Right cardiac atrium (tissue), 5 donors: ENCODE data around the gene NGRN. TPM values are rescaled to one million over a fixed set of nuclear protein-coding genes. Genes with fewer than 3 reads are reported as not detected.
"Not testable (repeated sequence)": the region's sequence is repeated elsewhere in the genome, so short reads cannot be mapped to it uniquely, and the experiment has no call there.

Experiments
- ATAC-seq, 2 donors: fragments of 200-7000 bp; cut with Tn5 transposase; one replicate each; pipeline versions ENCODE4 v1.8.0 to v1.9.1; 2020; ENCODE audit warnings: moderate library complexity in 2 of 2, mild to moderate bottlenecking in 1 of 2
- DNase-seq, 3 donors: peaks; one replicate each; pipeline ENCODE4 v3.0.0-alpha.2; 2020
- H3K27ac ChIP-seq: one replicate; pipeline ENCODE4 v1.5.1; 2013; ENCODE audit warnings: mild to moderate bottlenecking, low read length, control low read depth, moderate library complexity
- H3K27me3 ChIP-seq: one replicate; pipeline ENCODE4 v1.6.1; 2013; ENCODE audit not compliant: control insufficient read depth, insufficient read depth
- H3K4me1 ChIP-seq: one replicate; pipeline ENCODE4 v1.6.1; 2013; ENCODE audit warnings: low read length; ENCODE audit not compliant: control insufficient read depth, insufficient read depth
- H3K4me3 ChIP-seq: one replicate; pipeline ENCODE4 v1.5.1; 2013; ENCODE audit warnings: low read length, control low read depth
- H3K9me3 ChIP-seq: one replicate; pipeline ENCODE4 v1.6.1; 2013; ENCODE audit warnings: low read length; ENCODE audit not compliant: control insufficient read depth
- WGBS: extraction: QIAGEN DNeasy Blood & Tissue Kit; methylation state at CpG from one replicate; pipeline ENCODE4 v1.1.7; 2013; 5-methylcytosine and 5-hydroxymethylcytosine counted together
- intact Hi-C, 4 donors: fragments of 100-400 bp; cut with DNase I; formaldehyde crosslinking; loops; one replicate each; pipeline versions ENCODE4 v1.11.0 to v1.14.0; 2022 to 2023
- polyA plus RNA-seq: library from polyadenylated mRNA; stranded (reverse); fragments of 200-250 nt; gene quantifications from one replicate; pipeline ENCODE4 v1.2.3, GENCODE V29; 2013
- total RNA-seq, 4 donors: library from RNA; stranded (reverse); fragmentation: NEBNext Ultra II Directional; extraction: Animal tissue kit (Norgen Biotek cat#: 25700); gene quantifications; one replicate each; pipeline ENCODE4 v1.2.1, GENCODE V29; 2021
- donor health status: healthy with polysubstance abuse.
- donor health status: DM: no; HTN: yes; CAD: no.
- donor health status: DM: no; HTN: no; CAD: no.
- donor health status: DM: no; HTN: yes; CAD: no; lungs with severe emphysema.
- donor health status: DM: yes; HTN: yes; CAD: no.

NGRN gene
- total and polyA plus RNA-seq, 5 donors, result 135 to 163 (median 155) TPM

- ATAC-seq, result no peak
- H3K27ac ChIP-seq, result no peak overlapping the region
- no peaks in the 10 kb centered on the region for H3K9me3 ChIP-seq
- H3K4me1 ChIP-seq, result no peaks in the 10 kb centered on the region
- no peak for DNase-seq
- no peaks in the 10 kb centered on the region for H3K27me3 ChIP-seq
- intact Hi-C loops, result no loop called here
- WGBS, result 86% methylated on average over 6 of the region's 6 CpGs
- no peak overlapping the region for H3K4me3 ChIP-seq
These were observed 22.5 kb downstream of the NGRN start for GRCh38 chr15:90287946-90288345.

- Histone ChIP-seq H3K27me3 (no peaks in the 10 kb centered on the region), H3K9me3 (no peaks in the 10 kb centered on the region), H3K4me3 (no peak overlapping the region), H3K27ac (no peak overlapping the region), H3K4me1 (peaks cover 3% of the 10 kb centered on the region)
- no peak for DNase-seq
- WGBS, result 82% methylated on average over 16 of the region's 16 CpGs
- ATAC-seq, result no peak
- intact Hi-C loops, result no loop called here
These were observed 26.3 kb downstream of the NGRN start for GRCh38 chr15:90291679-90292356.

DNA sequence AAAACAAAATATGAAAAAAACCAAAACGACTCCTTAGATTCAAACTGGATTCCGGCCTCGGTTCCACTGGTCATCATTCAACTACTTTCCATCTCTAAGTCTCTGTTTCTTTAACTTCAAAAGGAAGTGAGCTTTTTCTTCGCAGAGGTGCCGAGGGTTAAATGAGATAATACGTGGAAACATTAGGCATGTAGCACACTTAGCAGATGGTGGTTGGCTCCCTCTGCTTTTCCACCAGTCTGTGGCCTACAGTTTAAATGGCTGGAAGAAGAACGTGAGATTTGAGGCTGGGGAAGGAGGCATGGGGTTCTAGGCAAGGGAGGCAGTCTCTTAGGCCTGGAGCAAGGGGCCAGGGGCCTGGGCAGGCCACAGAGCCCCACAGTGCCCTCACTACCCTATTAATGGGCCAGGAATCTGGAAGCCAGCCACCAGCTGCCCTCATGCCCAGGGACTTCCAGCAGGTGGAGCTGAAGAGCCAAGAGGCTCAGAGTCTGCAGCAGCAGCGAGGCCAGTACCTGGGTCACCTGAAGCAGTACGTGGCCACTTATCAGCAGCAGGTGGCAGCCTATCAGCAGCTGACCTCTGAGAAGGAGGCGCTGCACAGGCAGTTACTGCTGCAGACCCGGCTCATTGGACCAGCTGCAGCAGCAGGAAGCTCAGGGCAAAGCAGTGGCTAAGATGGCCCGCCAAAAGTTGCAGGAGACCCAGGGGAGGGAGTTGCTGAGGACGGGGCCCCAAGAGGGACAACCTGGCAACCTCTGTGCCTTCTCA is 27.8 kb downstream of the NGRN start:
- H3K4me3 ChIP-seq, H3K9me3 ChIP-seq, H3K4me1 ChIP-seq, H3K27me3 ChIP-seq, H3K27ac ChIP-seq, intact Hi-C loops: not testable (repeated sequence)
- peak; percentile 21 to 57 for ATAC-seq
- WGBS, result 53% methylated on average over 13 of the region's 13 CpGs
- peak; percentile 66 to 88 (median 82) for DNase-seq

- 71% methylated on average over 6 of the region's 6 CpGs for WGBS
- no peak for ATAC-seq
- Histone ChIP-seq H3K4me1 (peaks cover 3% of the 10 kb centered on the region), H3K9me3 (no peaks in the 10 kb centered on the region), H3K27ac (no peak overlapping the region), H3K4me3 (no peak overlapping the region), H3K27me3 (no peaks in the 10 kb centered on the region)
- intact Hi-C loops, result no loop called here
- DNase-seq, result no peak
These were observed 28.7 kb downstream of the NGRN start for GRCh38 chr15:90294159-90294558.

DNA sequence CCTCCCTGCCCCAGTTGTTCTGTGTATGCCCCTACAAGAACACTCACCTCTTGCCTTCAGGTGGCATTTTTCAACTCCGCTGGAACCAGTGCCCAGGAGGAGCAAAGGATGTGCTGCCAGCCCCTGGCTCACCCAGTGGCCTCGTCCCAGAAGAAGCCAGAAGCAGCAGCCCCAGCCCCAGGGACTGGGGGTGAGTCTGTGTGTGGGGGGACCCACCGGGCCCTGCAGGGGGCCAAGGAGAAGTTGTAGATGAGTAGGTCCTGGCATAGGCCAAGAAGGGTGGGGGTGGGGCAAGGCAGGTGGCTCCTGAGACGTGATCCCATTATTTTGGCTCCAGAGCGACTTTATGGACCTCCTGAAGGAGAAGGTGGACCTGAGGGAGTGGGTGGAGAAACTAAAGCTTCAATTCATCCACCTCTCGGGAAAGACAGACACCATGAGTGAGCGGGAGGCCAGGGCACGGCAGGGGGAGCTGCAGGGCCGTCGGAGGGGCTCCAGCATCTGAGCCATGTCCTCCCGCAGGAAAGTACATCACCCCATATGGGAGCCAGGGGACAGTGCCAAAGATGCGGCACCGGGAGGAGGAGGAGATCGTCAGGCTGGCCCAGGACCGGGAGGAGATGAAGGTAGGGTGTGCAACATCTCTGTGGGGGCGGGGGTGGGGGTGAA is 29.3 kb downstream of the NGRN start:
- H3K4me3 ChIP-seq, result no peak overlapping the region
- intact Hi-C loops, result no loop called here
- ATAC-seq, result peak; percentile 31 to 42

DNA sequence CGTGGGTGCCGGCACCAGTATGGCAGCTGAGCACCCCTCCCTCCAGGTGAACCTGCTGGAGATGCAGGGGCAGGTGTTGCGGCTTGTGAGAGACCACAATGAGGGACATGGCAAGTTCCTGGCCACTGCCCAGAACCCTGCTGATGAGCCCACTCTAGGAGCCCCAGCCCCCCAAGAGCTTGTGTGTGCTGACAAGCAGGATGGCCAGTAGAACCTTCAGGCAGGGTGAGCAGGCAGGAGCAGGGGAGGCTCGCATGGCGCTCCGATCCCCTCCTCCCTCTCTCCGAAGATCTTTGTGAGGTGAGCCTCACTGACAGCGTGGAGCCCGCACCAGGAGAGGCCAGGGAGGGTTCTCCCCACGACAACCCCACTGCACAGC is 29.8 kb downstream of the NGRN start:
- intact Hi-C loops, result no loop called here
- H3K4me1 ChIP-seq, result peaks cover 3% of the 10 kb centered on the region
- no peak overlapping the region for H3K27ac ChIP-seq
- peak; percentile 53 to 71 for ATAC-seq
- no peaks in the 10 kb centered on the region for H3K9me3 ChIP-seq
- H3K4me3 ChIP-seq, result no peak overlapping the region
- H3K27me3 ChIP-seq, result no peaks in the 10 kb centered on the region
- WGBS, result 45% methylated on average over 10 of the region's 10 CpGs
- no peak for DNase-seq

More for the DNA sequence above, 29.3 kb downstream of the NGRN start:
- H3K4me1 ChIP-seq, result peaks cover 3% of the 10 kb centered on the region
- 60% methylated on average over 16 of the region's 16 CpGs for whole genome bisulfite sequencing
- H3K9me3 ChIP-seq, result no peaks in the 10 kb centered on the region
- no peaks in the 10 kb centered on the region for H3K27me3 ChIP-seq
- no peak overlapping the region for H3K27ac ChIP-seq
- DNase-seq, result no peak

DNA sequence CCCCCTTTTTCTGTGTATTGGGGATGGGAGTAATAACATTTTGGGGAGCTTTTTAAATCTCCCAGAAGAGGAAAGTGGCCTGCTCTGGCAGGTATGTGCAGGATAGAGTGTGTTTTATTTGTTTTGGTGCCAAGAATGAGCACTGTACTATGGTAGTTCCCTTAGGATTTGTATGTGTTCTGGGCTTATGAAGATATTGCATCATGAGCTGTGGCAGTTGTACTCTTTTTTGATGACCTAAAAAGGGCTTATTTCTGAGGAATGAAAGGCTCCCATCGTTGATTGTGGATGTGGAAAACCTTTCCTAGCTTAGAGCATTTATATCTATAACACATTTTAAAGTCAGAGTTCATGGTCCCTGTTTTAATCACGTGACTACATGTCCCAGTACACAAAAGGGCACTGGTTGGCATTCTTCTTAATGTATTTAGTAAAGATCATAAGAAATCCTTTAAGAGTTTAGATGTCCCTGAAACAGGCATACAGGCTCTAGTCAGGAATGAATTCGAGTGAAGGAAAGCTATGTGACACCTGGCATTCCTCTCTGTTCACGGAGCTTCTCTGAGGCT is 30.9 kb downstream of the NGRN start:
- H3K4me3 ChIP-seq, DNase-seq, H3K4me1 ChIP-seq, intact Hi-C loops, H3K9me3 ChIP-seq, ATAC-seq, H3K27me3 ChIP-seq, H3K27ac ChIP-seq: not testable (repeated sequence)
- 67% methylated on average over 4 of the region's 4 CpGs for WGBS

- Histone ChIP-seq H3K27ac (no peak overlapping the region), H3K27me3 (no peaks in the 10 kb centered on the region), H3K4me3 (no peak overlapping the region), H3K9me3 (no peaks in the 10 kb centered on the region), H3K4me1 (peaks cover 3% of the 10 kb centered on the region)
- no peak for DNase-seq
- no peak for ATAC-seq
- intact Hi-C loops, result no loop called here
- 91% methylated on average over 4 of the region's 4 CpGs for WGBS
These were observed 31.5 kb downstream of the NGRN start for GRCh38 chr15:90297021-90297420.

DNA sequence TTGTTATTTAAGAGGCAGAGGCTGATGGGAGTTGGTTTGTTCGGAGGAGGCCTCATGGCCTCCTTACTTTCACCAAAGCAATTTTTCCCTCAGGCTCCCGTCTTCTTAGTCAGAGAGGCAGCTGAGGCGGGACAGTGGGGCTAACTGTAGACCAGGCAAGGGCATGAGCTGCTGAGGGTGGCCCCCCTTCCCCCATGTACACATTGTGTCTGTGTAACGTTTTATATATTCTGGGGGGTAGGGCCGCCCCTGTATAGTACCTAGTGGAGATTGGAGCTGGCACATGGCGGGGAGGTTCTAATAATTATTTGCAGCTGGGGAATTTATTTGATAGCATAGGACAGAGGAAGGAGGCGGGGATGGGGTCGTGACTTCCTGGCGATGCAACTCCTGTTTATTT is 35.1 kb downstream of the NGRN start:
- Histone ChIP-seq H3K27me3 (no peaks in the 10 kb centered on the region), H3K27ac (no peak overlapping the region), H3K4me1 (no peaks in the 10 kb centered on the region), H3K9me3 (no peaks in the 10 kb centered on the region), H3K4me3 (no peak overlapping the region)
- intact Hi-C loops, result no loop called here
- DNase-seq (no peak), ATAC-seq (peak; percentile 34 to 46)
- 84% methylated on average over 9 of the region's 9 CpGs for WGBS

- peak; percentile 81 to 88 for ATAC-seq
These were observed 35.7 kb downstream of the NGRN start for GRCh38 chr15:90300988-90301706.

More at GRCh38 chr15:90300988-90301706, 35.7 kb downstream of the NGRN start:
- intact Hi-C loops, result no loop called here
- H3K27me3 ChIP-seq, result no peaks in the 10 kb centered on the region
- WGBS, result 60% methylated on average over 21 of the region's 21 CpGs
- H3K4me1 ChIP-seq, result no peaks in the 10 kb centered on the region
- peak; percentile 76 to 88 (median 86) for DNase-seq
- H3K4me3 ChIP-seq, result no peak overlapping the region
- H3K27ac ChIP-seq, result peak overlapping the region; percentile 28
- H3K9me3 ChIP-seq, result no peaks in the 10 kb centered on the region
